Heart left ventricle (tissue), 16 donors: Measurements from ENCODE around the gene IFNL4. TPM values are rescaled to one million over a fixed set of nuclear protein-coding genes. Genes with fewer than 3 reads are reported as not detected.

Experiments used
- ATAC-seq, 4 donors: fragments of 200-7000 bp; cut with Tn5 transposase; one replicate each; pipeline ENCODE4 v1.9.1; 2020 to 2022; ENCODE audit warnings: moderate library complexity in 4 of 4, mild to moderate bottlenecking in 3 of 4, moderate number of reproducible peaks in 1 of 4
- DNase-seq, 5 donors: peaks; one replicate each; pipeline ENCODE4 v3.0.0-alpha.2; 2020
- H3K27ac ChIP-seq, 12 donors: fragments of 200-600 bp; sonication (generic) in 4 of 12; one replicate each; pipeline versions ENCODE4 v1.5.0 to v1.8.0; 2016 to 2022; ENCODE audit warnings: mild to moderate bottlenecking in 2 of 12
- H3K27me3 ChIP-seq, 9 donors: fragments of 200-600 bp; sonication (generic) in 2 of 9; one replicate each; pipeline versions ENCODE4 v1.5.1 to v1.8.0; 2016 to 2022; ENCODE audit warnings: mild to moderate bottlenecking in 3 of 9
- H3K36me3 ChIP-seq, 9 donors: fragments of 200-600 bp; sonication (generic) in 2 of 9; one replicate each; pipeline versions ENCODE4 v1.5.0 to v1.8.0; 2018 to 2022; ENCODE audit warnings: mild to moderate bottlenecking in 2 of 9
- H3K4me1 ChIP-seq, 12 donors: fragments of 200-600 bp; sonication (generic) in 4 of 12; one replicate each; pipeline versions ENCODE4 v1.5.0 to v1.8.0; 2016 to 2022; ENCODE audit warnings: mild to moderate bottlenecking in 3 of 12
- H3K4me3 ChIP-seq, 12 donors: fragments of 200-600 bp; sonication (generic) in 4 of 12; one replicate each; pipeline versions ENCODE4 v1.5.0 to v1.8.0; 2017 to 2022; ENCODE audit warnings: mild to moderate bottlenecking in 9 of 12, moderate library complexity in 4 of 12
- H3K9me3 ChIP-seq, 12 donors: fragments of 200-600 bp; sonication (generic) in 4 of 12; one replicate each; pipeline versions ENCODE4 v1.5.0 to v1.8.0; 2016 to 2022; ENCODE audit warnings: mild to moderate bottlenecking in 1 of 12
- CTCF ChIP-seq, 12 donors: fragments of 200-600 bp; sonication (generic) in 4 of 12; IDR thresholded peaks; one replicate each; pipeline versions ENCODE4 v1.5.0 to v1.8.0; 2018 to 2022; ENCODE audit warnings: antibody characterized with exemption in 12 of 12, mild to moderate bottlenecking in 5 of 12
- POLR2A ChIP-seq, 2 donors: fragments of 450-650 bp; IDR thresholded peaks; one replicate each; pipeline ENCODE4 v1.6.1; 2017; ENCODE audit warnings: antibody characterized with exemption in 2 of 2, mild to moderate bottlenecking in 2 of 2, moderate library complexity in 2 of 2
- WGBS, 4 donors: extraction: QIAGEN DNeasy Blood & Tissue Kit in 2 of 4; methylation state at CpG; one replicate each; pipeline versions ENCODE4 v1.1.5 to v1.1.7; 2013 to 2018; 5-methylcytosine and 5-hydroxymethylcytosine counted together
- intact Hi-C, 10 donors: fragments of 100-400 bp; cut with DNase I; formaldehyde crosslinking; loops; one replicate each; pipeline versions ENCODE4 v1.11.1 to v1.14.2; 2022
- polyA plus RNA-seq, 2 donors: library from polyadenylated mRNA; stranded (reverse); fragments of 200-250 nt; gene quantifications; one replicate each; pipeline ENCODE4 v1.2.3, GENCODE V29; 2013
- total RNA-seq, 9 donors: library from RNA; depleted of rRNA in 2 of 9; stranded (reverse); fragments of >200 nt in 2 of 9; fragmentation: NEBNext Ultra II Directional in 3 of 9; extraction: Animal tissue kit (Norgen Biotek cat#: 25700) in 3 of 9; gene quantifications; one replicate each; pipeline versions ENCODE4 v1.1.0 to v1.2.4, GENCODE V29; 2016 to 2023
- donor health status: ischemic (EF 13 %, LVEDD 7.1; RV severe dilation, severe dysfunction).
- donor health status: healthy with polysubstance abuse.
- donor health status: DM: no; HTN: yes; CAD: no.
- donor health status: DM: no; HTN: no; CAD: no.
- donor health status: ischemic (EF 25% LVEDD 6.9; RV normal size, moderate dysfunction).
- donor health status: ischemic (EF 25% LVEDD 5.7; RV mildly dilated, moderate dysfunction).
- donor health status: healthy.
- donor health status: DM: yes; HTN: yes; CAD: no.
- donor health status: ischemic (EF 35%, LVEDD 5.7; RV mildly dilated, moderate dysfunction).
- donor health status: nonischemic (EF 11% LVEDD 7.7; RV severe dilation, severe dysfunction).
- donor health status: DM: yes; HTN: yes; CAD: no.
- donor health status: PGD.
- donor health status: ischemic (EF 29% LVEDD 5.4; RV normal size, mild dysfunction).
- donor health status: nonischemic (EF 23%, LVEDD 6.1; RV moderate dilation, normal function).

IFNL4 gene
- total and polyA plus RNA-seq, 11 donors, result not detected

DNA sequence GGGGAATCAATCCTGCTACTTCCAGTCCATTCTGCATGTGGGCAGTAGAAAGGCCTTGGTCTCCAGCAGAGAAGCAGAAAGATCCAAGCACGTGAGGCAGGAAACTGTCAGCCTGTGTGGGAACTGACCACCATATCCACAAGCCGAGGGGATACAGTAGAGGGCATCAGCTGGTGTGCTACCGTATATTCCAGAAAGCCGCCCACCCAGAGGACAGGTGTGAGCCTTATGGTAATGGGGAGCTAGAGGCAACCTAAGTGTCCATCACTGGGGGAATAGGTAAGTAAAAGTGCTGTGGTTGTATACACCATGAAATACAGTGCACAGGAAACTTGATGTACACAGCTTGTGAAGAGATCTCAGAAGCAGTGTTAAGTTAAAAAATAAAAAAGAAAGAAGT is 44.7 kb upstream of the IFNL4 start:
- Histone ChIP-seq H3K4me1 (no peaks in the 10 kb centered on the region), H3K36me3 (no peaks in the 10 kb centered on the region), H3K9me3 (peaks cover 0 to 13% (median 0%) of the 10 kb centered on the region in 12 donors), H3K27me3 (peaks cover 0 to 44% (median 5%) of the 10 kb centered on the region in 9 donors), H3K4me3 (no peak overlapping the region), H3K27ac (no peak overlapping the region)
- intact Hi-C loops, result no loop called here
- 45 to 61% (median 55%) methylated on average over 4 of the region's 4 CpGs for WGBS, 4 donors
- TF ChIP-seq CTCF (IDR thresholded peaks at IDR 0.05) (no peak), POLR2A (IDR thresholded peaks at IDR 0.05) (no peak)
- DNase-seq (no peak), ATAC-seq (no peak)

DNA sequence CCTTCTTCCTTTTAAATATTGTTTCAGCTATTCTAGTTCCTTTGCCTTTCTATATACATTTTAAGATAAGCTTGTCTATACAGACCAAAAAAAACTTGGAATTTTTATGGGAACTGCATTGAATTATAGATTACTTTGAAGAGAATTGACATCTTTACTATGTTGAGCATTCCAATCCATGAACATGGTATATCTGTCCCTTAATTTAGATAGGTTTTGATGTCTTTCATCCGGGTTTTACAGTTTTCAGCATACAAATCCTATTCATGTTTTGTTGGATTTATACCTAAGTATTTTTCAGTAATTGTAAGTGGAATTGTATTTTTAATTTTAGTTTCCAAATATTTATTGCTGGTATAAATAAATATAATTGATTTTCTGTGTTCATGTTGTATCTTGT is 35.4 kb upstream of the IFNL4 start:
- DNase-seq (no peak), ATAC-seq (no peak)
- TF ChIP-seq POLR2A (IDR thresholded peaks at IDR 0.05), result no peak
- no peak for TF ChIP-seq CTCF (IDR thresholded peaks at IDR 0.05)
- H3K36me3 ChIP-seq, result no peaks in the 10 kb centered on the region
- no peaks in the 10 kb centered on the region for H3K4me1 ChIP-seq
- H3K27ac ChIP-seq, result no peak overlapping the region
- intact Hi-C loops, result no loop called here
- no peak overlapping the region for H3K4me3 ChIP-seq
- H3K27me3 ChIP-seq, result peaks cover 0 to 4% (median 0%) of the 10 kb centered on the region in 9 donors
- 78 to 95% (median 85%) methylated on average over 1 of the region's 1 CpG for WGBS, 4 donors
- H3K9me3 ChIP-seq, result peaks cover 0 to 42% (median 18%) of the 10 kb centered on the region in 12 donors

DNA sequence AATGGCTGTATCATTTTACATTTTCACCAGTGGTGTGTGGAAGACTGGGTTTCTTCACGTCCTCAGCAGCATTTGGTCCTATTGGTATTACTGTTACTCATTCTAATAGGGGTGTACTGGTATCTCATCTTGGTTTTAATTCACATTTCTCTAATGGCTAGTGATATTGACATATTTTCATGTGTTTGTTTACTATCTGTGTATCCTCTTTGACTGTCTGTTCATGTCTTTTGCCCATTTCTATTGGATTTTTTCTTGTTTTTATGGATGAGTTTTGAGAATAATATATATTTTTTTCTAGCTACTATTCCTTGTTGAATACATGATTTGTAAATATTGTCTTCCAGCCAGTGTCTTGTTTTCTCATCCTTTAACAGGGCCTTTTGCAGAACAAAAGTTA is 33.4 kb upstream of the IFNL4 start:
- WGBS, 4 donors, result 57 to 63% (median 59%) methylated on average over 1 of the region's 1 CpG
- no peaks in the 10 kb centered on the region for H3K4me1 ChIP-seq
- H3K27me3 ChIP-seq, result peaks cover 0 to 10% (median 0%) of the 10 kb centered on the region in 9 donors
- DNase-seq (no peak), ATAC-seq (no peak)
- no peaks in the 10 kb centered on the region for H3K36me3 ChIP-seq
- no peak overlapping the region for H3K27ac ChIP-seq
- TF ChIP-seq CTCF (IDR thresholded peaks at IDR 0.05) (no peak), POLR2A (IDR thresholded peaks at IDR 0.05) (no peak)
- peaks cover 0 to 40% (median 18%) of the 10 kb centered on the region in 12 donors for H3K9me3 ChIP-seq
- H3K4me3 ChIP-seq, result no peak overlapping the region
- intact Hi-C loops, result no loop called here

DNA sequence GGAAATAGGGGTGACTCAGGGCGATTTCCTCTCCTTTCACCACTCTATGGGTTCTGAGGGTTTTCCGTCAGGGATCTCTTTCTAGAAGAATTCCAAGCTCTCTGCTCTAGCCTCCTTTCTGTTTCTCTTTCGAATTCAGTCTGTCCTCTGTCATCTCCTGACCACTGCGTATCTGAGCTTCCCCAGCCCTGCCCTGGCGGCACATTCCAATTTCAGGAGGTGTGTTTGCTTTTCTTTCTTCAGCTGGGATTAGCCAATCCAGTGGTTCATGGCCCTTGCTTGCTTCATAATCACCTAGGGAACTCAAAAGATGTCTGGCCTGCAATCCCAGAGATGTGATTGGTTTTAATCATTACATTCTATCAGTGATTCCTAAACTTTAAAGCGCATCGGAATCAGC is 28.9 kb upstream of the IFNL4 start:
- H3K36me3 ChIP-seq, result no peaks in the 10 kb centered on the region
- intact Hi-C loops, result no loop called here
- no peak overlapping the region for H3K4me3 ChIP-seq
- no peaks in the 10 kb centered on the region for H3K4me1 ChIP-seq
- no peak for ATAC-seq
- peaks cover 0 to 20% (median 4%) of the 10 kb centered on the region in 9 donors for H3K27me3 ChIP-seq
- H3K27ac ChIP-seq, result no peak overlapping the region
- DNase-seq, result no peak
- TF ChIP-seq CTCF (IDR thresholded peaks at IDR 0.05) (no peak), POLR2A (IDR thresholded peaks at IDR 0.05) (no peak)
- WGBS, 4 donors, result 56 to 71% (median 60%) methylated on average over 7 of the region's 7 CpGs
- H3K9me3 ChIP-seq, result peaks cover 0 to 17% (median 9%) of the 10 kb centered on the region in 12 donors
